Duodenal mucosa (tissue), 2 donors: ENCODE data around the gene TSPAN13.

Experiments
- H3K27ac ChIP-seq: one replicate; pipeline ENCODE4 v1.7.0; 2013; ENCODE audit warnings: low read depth, low read length
- H3K27me3 ChIP-seq, 2 donors: one replicate each; pipeline ENCODE4 v1.7.0; 2013; ENCODE audit warnings: low read length in 2 of 2, control low read depth in 1 of 2; ENCODE audit not compliant: insufficient read depth in 2 of 2, control insufficient read depth in 1 of 2
- H3K36me3 ChIP-seq, 2 donors: one replicate each; pipeline ENCODE4 v1.7.0; 2013; ENCODE audit warnings: low read length in 2 of 2, control low read depth in 1 of 2; ENCODE audit not compliant: insufficient read depth in 2 of 2, control insufficient read depth in 1 of 2
- H3K4me1 ChIP-seq, 2 donors: one replicate each; pipeline ENCODE4 v1.7.0; 2013; ENCODE audit warnings: low read length in 2 of 2, control low read depth in 1 of 2; ENCODE audit not compliant: insufficient read depth in 2 of 2, control insufficient read depth in 1 of 2
- H3K4me3 ChIP-seq, 2 donors: one replicate each; pipeline ENCODE4 v1.7.0; 2013; ENCODE audit warnings: low read length in 2 of 2, low read depth in 1 of 2
- H3K9ac ChIP-seq, 2 donors: one replicate each; pipeline ENCODE4 v1.7.0; 2013; ENCODE audit warnings: low read length in 2 of 2, low read depth in 1 of 2
- H3K9me3 ChIP-seq, 2 donors: one replicate each; pipeline ENCODE4 v1.7.0; 2013; ENCODE audit warnings: low read length in 2 of 2, control low read depth in 1 of 2; ENCODE audit not compliant: control insufficient read depth in 1 of 2

The TSPAN13 gene

GRCh38 chr7:16804674-16805439 lies 51.3 kb downstream of the TSPAN13 start, which contains the start of gene AGR2:
Gene AGR2, minus strand, starts transcription at chr7:16804999. Its CDS starts 3,203 bp downstream, at chr7:16801796.
- Histone ChIP-seq H3K27me3 (no peaks in the 10 kb centered on the region), H3K4me3 (peak within 1 kb of the TSS; percentile 67 to 79), H3K27ac (peak within 1 kb of the TSS; percentile 27), H3K36me3 (peaks cover 7 to 9% of the 10 kb centered on the region in 2 donors), H3K9me3 (no peaks in the 10 kb centered on the region), H3K4me1 (peaks cover 17 to 19% of the 10 kb centered on the region in 2 donors), H3K9ac (peak within 1 kb of the TSS; percentile 66 to 77)

GRCh38 chr7:16805441-16805840 lies 51.9 kb downstream of the TSPAN13 start:
- peaks cover 3% of the 10 kb centered on the region in 2 donors for H3K36me3 ChIP-seq
- H3K4me1 ChIP-seq: peaks cover 11 to 18% of the 10 kb centered on the region in 2 donors
- no peaks in the 10 kb centered on the region for H3K27me3 ChIP-seq
- no peak overlapping the region for H3K27ac ChIP-seq
- no peak overlapping the region for H3K9ac ChIP-seq
- H3K9me3 ChIP-seq: no peaks in the 10 kb centered on the region
- H3K4me3 ChIP-seq: peak overlapping the region; percentile 67 to 79

GRCh38 chr7:16810112-16810511 lies 56.6 kb downstream of the TSPAN13 start:
- Histone ChIP-seq H3K9ac (no peak overlapping the region), H3K9me3 (no peaks in the 10 kb centered on the region), H3K27me3 (no peaks in the 10 kb centered on the region), H3K4me3 (no peak overlapping the region), H3K36me3 (no peaks in the 10 kb centered on the region), H3K4me1 (peaks cover 5 to 31% of the 10 kb centered on the region in 2 donors), H3K27ac (no peak overlapping the region)

DNA sequence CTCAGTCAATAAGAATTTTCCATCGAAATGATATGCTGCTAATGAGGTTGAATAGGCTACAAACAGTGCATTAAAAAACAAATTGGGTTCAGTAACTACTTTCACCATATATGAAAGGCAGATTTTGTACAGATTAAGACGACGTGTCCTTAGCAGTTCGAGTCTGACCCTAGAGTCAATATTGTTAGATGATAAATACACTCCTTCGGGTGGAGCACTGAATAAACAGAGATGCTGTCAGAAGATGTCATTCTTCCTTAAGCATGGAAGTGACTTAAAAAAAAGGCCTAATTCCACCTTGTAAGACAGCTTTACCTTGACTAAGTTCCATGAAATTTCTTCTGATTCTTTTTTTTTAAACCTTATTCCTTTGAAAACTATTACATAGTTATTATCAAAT lies 57.0 kb downstream of the TSPAN13 start:
- H3K36me3 ChIP-seq: no peaks in the 10 kb centered on the region
- H3K9ac ChIP-seq: no peak overlapping the region
- H3K4me3 ChIP-seq: no peak overlapping the region
- H3K9me3 ChIP-seq: no peaks in the 10 kb centered on the region
- H3K4me1 ChIP-seq: peaks cover 5 to 31% of the 10 kb centered on the region in 2 donors
- no peaks in the 10 kb centered on the region for H3K27me3 ChIP-seq
- no peak overlapping the region for H3K27ac ChIP-seq

DNA sequence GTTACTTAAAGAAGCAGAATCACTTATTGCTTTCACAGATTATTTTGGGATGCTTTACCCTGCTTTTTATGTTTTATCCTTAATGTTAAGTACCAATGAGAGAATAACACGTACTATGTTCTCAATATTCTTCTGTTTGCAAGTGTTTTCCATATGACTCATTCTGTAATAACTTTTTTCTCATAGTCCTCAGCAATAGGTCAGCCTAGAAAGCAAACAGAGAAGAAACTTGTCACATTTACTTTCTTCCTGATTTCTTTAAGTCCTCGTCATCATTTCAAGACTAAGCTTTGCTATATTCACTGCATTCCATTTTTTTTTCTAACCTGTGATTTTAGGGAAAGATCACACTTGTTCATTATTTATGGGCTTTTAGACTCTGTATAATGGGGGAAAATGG lies 58.0 kb downstream of the TSPAN13 start:
- Histone ChIP-seq H3K9ac (no peak overlapping the region), H3K27ac (no peak overlapping the region), H3K4me3 (no peak overlapping the region)

GRCh38 chr7:16812542-16813231 lies 59.1 kb downstream of the TSPAN13 start:
- H3K27ac ChIP-seq: no peak overlapping the region
- no peak overlapping the region for H3K9ac ChIP-seq
- H3K27me3 ChIP-seq: no peaks in the 10 kb centered on the region
- H3K36me3 ChIP-seq: no peaks in the 10 kb centered on the region
- no peak overlapping the region for H3K4me3 ChIP-seq
- H3K9me3 ChIP-seq: no peaks in the 10 kb centered on the region
- H3K4me1 ChIP-seq: peaks cover 5 to 33% of the 10 kb centered on the region in 2 donors

More for the DNA sequence above, 58.0 kb downstream of the TSPAN13 start:
- Histone ChIP-seq H3K36me3 (no peaks in the 10 kb centered on the region), H3K9me3 (no peaks in the 10 kb centered on the region), H3K27me3 (no peaks in the 10 kb centered on the region), H3K4me1 (peaks cover 5 to 31% of the 10 kb centered on the region in 2 donors)

DNA sequence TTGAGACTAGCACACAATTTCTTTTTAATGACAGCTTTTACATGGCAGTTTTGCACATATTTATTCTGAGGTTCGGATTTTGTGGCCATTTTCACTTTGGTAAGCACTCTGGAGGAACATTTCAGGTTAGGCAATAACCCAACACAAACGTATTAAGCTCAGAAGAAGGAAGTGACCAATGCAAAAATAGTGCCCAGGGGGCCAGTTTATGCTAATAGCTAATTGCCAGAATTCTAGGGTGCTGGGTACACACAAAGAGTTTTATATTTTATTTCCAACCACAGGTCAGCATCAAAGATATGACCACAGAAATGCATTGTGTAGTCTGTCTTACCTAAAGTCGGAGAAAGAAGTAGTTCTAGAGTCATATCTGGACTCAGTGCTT lies 59.7 kb downstream of the TSPAN13 start:
- Histone ChIP-seq H3K4me1 (peaks cover 8 to 38% of the 10 kb centered on the region in 2 donors), H3K9me3 (no peaks in the 10 kb centered on the region), H3K9ac (no peak overlapping the region), H3K36me3 (no peaks in the 10 kb centered on the region), H3K4me3 (no peak overlapping the region), H3K27me3 (no peaks in the 10 kb centered on the region), H3K27ac (no peak overlapping the region)

GRCh38 chr7:16815001-16815400 lies 61.4 kb downstream of the TSPAN13 start:
- Histone ChIP-seq H3K27ac (peak overlapping the region; percentile 10), H3K36me3 (no peaks in the 10 kb centered on the region), H3K4me3 (no peak overlapping the region), H3K27me3 (no peaks in the 10 kb centered on the region), H3K4me1 (peaks cover 8 to 35% of the 10 kb centered on the region in 2 donors), H3K9me3 (no peaks in the 10 kb centered on the region), H3K9ac (no peak overlapping the region)

GRCh38 chr7:16816824-16817223 lies 63.3 kb downstream of the TSPAN13 start:
- Histone ChIP-seq H3K4me3 (no peak overlapping the region), H3K27ac (no peak overlapping the region), H3K9ac (no peak overlapping the region), H3K9me3 (no peaks in the 10 kb centered on the region), H3K4me1 (peaks cover 14 to 30% of the 10 kb centered on the region in 2 donors), H3K27me3 (no peaks in the 10 kb centered on the region), H3K36me3 (no peaks in the 10 kb centered on the region)

DNA sequence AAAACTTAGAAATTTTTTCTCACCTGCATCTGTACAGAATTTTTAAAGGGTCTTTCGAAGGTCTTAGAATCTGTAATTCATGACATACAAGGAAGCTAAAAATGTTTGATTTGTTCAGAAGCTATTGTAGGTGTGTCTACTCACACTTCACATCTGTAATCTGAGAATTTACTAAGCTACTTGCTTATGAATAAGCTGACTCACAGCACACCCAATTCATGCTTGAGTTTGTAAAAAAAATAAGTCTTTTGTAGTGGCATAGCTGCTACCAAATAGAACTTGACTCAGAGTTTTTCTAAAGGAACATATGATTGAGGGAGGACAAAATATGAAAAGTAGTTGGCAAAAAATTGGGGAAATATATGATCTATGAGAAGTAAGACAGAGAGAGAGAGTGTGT lies 64.0 kb downstream of the TSPAN13 start:
- H3K4me1 ChIP-seq: peaks cover 17 to 25% of the 10 kb centered on the region in 2 donors
- no peaks in the 10 kb centered on the region for H3K9me3 ChIP-seq
- H3K4me3 ChIP-seq: no peak overlapping the region
- no peak overlapping the region for H3K9ac ChIP-seq
- no peaks in the 10 kb centered on the region for H3K27me3 ChIP-seq
- no peaks in the 10 kb centered on the region for H3K36me3 ChIP-seq
- no peak overlapping the region for H3K27ac ChIP-seq
